Fibroblast of peridontal ligament (primary cell): Measurements from ENCODE around the gene QSOX2.

Experiments used
- DNase-seq: peaks from one replicate; pipeline ENCODE4 v3.0.0-alpha.2; 2010; ENCODE audit errors: extremely low read depth

QSOX2 gene

DNA sequence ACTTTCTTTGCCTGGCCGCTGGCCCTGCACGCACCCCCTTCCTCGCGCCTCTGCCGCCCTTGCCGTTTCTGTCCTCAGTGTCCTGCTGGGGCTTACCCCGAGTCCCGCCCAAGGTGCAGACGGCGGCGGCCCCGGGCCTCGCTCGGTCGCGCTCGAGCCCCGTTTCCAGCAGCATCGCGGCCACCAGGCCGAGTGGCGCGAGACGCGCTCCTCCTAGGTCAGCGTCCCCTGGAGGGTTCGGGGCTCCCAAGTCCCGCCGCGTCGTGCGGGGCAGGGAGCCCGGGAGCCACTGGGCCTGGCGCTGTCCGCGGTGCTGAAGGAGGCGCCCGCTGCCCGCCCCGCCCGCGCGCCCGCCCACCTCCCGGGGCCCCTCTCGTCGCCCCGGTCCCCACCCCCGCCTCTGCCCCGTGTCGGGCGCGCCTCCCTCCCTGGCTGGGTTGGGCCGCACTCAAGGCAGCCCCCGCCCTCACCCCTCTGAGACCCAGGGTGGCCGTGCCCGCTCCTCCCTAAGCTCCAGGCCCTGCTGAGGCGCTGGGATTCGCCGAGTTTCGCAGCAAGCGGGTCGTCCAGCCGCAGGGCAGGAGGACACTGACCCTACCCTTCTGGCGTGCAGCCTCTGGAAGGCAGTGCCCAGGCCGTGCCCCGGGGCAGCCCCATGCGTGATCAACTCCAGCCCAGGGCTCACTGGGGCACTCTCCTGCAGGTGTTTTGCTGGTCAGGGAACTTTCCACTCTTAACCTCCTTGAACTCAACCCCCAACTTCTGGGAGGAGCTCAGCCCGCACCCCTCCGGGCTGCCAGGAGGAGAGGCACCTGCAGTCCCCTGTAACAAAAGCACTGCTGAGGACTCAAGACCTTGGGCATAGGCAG lies 40.5 kb downstream of the QSOX2 start, which contains the start of gene LHX3:
TSS of gene LHX3 (minus strand) at position 291 of the 869 bp plus-strand sequence. CDS start at position 175, 116 bp downstream.
- no peak for DNase-seq

GRCh38 chr9:136204145-136204805 lies 41.3 kb downstream of the QSOX2 start:
- no peak for DNase-seq

DNA sequence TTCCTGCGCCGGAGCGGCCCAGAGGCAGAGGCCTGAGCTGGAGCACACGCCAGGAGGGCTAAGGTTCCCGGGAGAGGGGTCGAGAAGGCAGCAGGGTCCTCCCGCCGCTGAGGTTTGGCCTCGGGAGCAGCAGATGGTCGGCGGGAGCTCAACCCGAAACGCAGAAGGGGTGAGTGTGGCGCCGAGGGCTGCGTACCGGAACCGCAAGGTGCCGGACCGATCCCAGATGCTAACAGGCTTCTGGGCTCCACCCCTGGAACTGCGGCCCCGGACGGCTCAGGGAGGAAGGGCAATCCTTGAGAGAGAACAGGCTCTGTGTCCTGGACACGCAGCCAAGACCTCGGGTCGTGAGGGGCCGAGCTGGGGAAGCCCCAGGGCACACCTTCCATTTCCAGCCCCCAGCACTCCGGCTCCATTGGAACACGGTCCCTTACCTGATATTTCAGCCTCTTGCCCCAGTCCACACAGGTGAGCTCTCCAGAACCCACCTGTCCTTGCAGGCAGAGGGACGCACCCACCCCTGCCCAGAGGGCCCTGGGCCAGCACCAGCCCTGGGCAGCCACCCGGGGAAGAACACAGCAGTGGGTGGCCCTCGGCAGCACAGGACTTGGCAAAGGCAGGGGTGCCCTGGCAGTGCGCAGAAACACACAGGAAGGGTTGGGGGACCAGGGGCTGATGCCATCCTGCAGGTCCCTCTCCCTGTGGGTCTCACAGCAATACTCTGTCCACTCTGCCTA lies 42.0 kb downstream of the QSOX2 start:
- DNase-seq: no peak

- DNase-seq: no peak
These were observed 42.9 kb downstream of the QSOX2 start for GRCh38 chr9:136202454-136203407.

DNA sequence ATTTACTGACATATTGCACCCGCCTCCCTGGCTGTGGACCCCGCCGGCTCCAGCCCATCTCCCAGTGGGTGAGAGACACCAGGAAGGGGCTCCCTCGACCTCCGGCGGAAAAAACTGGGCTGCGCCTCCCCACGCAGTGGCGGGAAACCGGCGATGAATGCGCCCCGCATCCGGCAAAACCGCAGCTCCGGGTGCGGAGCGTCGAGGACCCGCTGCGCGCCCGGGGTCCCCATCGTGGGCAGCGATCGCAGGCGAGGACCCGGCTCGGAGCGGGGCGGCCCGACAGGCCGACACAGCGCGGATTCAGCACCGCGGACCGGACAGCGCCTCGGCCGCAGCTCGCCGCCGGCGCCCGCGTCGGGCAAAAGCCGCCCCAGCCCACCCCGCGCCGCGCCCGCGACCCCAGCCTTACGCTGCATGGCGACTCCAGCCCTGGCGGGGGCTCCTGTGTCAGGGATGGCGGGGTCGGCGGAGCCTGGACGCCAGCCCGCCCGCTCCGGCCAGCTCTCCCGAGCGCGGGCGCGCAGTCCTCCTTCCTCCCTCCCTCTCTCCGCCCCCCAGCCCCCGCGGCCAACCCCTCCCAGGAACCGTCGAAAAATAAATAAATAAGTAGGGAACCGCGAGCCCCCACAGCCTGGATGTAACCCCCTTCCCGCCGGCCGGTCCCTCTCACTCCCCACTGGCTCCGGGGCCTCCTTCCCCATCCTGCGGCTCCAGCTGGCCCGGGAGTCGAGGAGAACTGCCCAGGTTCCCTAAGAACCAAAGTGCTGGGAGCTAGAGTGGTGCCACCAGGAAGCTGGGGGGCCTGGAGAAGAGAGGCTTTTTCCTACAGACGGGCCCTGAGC lies 43.8 kb downstream of the QSOX2 start:
- DNase-seq: no peak

DNA sequence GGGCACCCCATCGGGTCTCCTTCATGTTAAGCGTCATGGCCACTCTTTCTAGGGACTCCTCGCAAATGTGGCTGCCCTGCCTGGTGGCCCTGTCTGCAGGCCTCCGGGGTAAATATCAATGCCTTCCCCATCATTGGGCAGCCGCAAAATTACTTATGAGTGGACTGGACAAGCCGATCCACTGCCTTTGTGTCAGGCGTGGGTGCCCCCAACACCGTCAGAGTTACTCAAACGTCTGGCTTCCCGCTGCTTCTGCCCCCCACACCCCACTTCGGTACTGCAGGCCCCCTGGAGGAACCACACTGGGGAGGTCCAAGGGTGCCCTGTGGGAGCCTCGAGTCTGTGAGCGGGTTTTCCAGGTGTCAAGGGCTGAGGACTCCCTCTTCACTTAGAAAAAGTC lies 44.4 kb downstream of the QSOX2 start:
- no peak for DNase-seq

GRCh38 chr9:136200424-136200823 lies 45.2 kb downstream of the QSOX2 start:
- no peak for DNase-seq

GRCh38 chr9:136199391-136200288 lies 46.0 kb downstream of the QSOX2 start:
- DNase-seq: no peak

- no peak for DNase-seq
These were observed 47.0 kb downstream of the QSOX2 start for GRCh38 chr9:136198605-136199083.

- no peak for DNase-seq
These were observed 47.5 kb downstream of the QSOX2 start for GRCh38 chr9:136197930-136198604.

- DNase-seq: no peak
These were observed 48.3 kb downstream of the QSOX2 start for GRCh38 chr9:136197084-136197875.

- DNase-seq: no peak
These were observed 49.1 kb downstream of the QSOX2 start for GRCh38 chr9:136196404-136197083.

GRCh38 chr9:136194540-136194939 lies 51.1 kb downstream of the QSOX2 start:
- DNase-seq: no peak

- no peak for DNase-seq
These were observed 51.7 kb downstream of the QSOX2 start for GRCh38 chr9:136193891-136194279.

DNA sequence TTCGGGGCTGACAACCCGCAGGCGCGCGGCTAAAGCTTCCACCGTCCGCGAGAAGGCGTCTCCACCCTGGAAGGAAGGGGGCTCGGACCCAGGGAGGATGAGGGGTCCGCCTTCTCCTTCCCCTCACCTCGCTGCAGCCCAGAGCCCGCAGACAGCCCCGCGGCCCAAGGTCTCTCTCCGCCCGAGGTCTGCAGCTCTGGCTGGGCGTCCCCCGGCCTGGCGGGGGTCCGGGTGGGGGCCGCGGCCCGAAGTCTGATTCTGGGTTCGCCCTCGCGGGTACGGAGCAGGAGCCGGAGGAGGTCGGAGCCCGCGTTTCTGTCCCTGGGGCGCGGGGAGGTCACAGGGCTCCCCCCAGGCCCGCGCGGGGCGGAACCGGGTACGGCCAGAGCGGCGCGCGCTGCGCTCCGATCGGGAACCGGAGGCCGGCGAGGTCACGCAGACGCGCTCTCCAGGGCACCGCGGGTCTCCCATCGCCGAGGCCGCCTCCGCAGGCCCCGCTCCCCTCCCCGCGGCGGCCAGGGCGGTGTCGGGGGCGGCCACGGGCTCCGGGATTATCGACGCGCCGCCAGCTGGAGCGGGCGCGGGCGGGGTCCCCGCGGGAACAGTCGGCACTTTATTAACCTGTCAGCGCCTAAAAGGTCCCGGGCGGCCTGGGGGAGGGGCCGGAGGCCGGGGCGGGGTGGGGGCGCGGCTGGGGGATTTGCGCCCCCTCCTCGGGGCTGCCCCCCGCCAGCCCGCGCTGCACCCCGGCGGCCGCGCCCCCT lies 52.3 kb downstream of the QSOX2 start:
- no peak for DNase-seq
